ENCODE data around the gene NPM1.
"Not testable (repeated sequence)": the region's sequence is repeated elsewhere in the genome, so short reads cannot be mapped to it uniquely, and the experiment has no call there.

Gene NPM1

DNA sequence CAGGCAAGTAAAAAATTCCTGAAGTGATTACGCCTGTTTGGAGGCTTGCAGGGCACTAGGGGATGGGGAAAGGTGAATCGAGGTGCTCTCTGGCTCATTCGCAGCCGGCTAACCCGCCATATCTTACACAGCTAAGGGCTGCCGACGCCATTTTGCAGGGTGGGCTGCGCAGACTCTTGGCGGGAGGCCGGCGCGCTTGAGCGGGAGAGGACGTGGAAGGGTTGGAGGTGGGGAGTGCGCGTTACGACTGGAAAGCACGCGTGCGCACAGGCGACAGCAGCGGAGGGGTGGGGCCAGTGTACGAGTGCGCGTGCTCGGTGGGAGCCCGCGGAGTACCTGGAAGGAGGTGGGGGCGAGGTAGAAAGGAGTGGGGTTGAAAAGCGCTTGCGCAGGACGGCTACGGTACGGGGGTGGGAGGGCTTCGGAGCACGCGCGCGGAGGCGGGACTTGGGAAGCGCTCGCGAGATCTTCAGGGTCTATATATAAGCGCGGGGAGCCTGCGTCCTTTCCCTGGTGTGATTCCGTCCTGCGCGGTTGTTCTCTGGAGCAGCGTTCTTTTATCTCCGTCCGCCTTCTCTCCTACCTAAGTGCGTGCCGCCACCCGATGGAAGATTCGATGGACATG lies at the start of gene NPM1:
NPM1 (plus strand) TSS at position 505 of the 625 bp plus-strand sequence; CDS start at position 605, 100 bp downstream.
- DNase-seq: peak; percentile 99

- no peak for DNase-seq
Observed at GRCh38 chr5:171340042-171340441, 47.6 kb upstream of the NPM1 start.

- DNase-seq: no peak
Observed at GRCh38 chr5:171340491-171340890, 47.2 kb upstream of the NPM1 start.

GRCh38 chr5:171342362-171343111 lies 45.1 kb upstream of the NPM1 start:
- no peak for DNase-seq

DNA sequence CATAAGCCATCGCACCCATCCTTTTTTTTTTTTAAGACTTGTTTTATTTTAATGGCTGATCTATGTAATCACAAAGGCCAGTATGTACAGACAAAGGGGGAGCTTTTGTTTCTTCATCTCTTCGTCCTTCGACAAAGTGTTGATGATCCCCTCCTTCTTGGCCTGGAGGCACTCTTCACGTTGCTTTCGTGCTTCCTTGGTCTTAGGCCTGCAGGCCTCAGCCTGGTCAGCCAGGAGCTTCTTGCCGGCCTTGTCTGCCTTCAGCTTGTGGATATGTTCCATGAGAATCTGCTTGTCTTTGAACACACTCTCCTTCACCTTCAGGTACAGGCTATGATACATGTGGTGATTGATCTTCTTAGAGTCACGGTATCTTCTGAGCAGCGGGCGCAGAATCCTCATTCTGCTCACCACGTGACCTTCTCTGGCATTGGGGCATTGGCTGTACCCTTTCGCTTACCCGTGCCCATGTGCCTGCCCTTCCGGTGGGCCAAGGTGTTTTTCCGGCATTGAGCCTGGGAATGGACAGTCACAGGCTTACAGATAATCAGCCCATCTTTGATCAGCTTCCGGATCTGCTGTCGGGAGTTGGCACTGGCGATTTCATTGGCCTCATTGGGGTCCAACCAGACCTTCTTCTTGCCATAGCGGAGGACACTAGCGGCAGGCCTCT lies 42.6 kb upstream of the NPM1 start:
- no peak for DNase-seq

- DNase-seq: no peak
Observed at GRCh38 chr5:171351536-171352073, 36.0 kb upstream of the NPM1 start.

DNA sequence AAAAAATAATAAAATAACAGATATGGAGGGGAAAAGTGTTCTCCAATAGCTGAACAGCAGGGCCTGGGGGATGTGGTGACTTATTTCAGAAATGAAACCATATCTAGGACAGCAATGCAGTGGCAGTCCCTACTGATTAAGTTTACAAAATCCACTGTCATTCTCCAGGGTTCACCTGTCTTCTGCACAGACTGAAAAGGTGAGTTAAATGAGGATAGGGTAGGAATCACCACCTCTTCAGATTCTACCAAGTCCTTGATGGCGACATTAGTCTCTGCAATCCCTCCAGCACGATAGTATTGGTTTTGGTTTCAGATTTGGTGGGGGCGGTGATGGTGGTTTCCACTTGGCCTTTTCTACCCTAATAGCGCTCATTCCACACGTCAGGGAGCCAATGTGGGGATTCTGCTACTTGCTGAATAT lies 32.3 kb upstream of the NPM1 start:
- no peak for DNase-seq

- no peak for DNase-seq
Observed at GRCh38 chr5:171357843-171358242, 29.8 kb upstream of the NPM1 start.

- DNase-seq: not testable (repeated sequence)
Observed at GRCh38 chr5:171361151-171361550, 26.5 kb upstream of the NPM1 start.

GRCh38 chr5:171363249-171363648 lies 24.4 kb upstream of the NPM1 start:
- DNase-seq: not testable (repeated sequence)

DNA sequence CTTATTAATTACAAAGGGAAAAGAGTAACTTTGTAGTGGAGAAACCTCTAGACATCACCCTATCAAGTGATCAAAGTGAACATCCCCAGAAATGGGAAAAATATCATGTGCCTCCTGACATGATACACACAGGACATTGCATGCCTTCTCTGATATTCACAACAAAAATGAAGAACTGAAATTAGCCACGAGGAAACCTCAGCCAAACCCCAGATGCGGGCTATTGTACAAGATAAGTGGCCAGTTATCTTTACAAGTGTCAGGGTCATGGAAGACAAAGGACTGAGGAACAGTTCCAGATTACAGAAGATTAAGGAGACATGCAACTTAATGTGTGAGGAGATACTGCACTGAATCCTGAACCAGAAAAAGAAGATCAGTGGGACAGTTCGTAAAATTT lies 23.8 kb upstream of the NPM1 start:
- no peak for DNase-seq

DNA sequence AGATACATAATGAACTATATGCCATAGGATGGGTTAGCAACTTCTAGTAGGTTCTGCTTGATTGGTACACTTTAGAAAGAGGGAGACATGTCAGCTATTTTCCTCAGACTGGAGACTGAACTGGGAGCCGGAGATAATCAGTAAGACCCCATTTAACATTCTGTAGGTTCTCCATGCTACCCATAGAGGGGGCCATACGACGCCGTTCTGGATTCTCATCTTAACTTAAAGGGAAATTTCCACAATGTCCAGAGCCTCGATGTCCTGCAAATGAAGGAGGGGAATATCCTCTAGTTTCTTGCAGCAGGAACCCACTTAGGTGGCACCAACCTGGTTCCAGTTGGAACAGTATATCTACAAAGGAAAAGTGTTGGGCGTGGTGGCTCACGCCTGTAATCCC lies 22.3 kb upstream of the NPM1 start:
- no peak for DNase-seq

- DNase-seq: no peak
Observed at GRCh38 chr5:171366645-171367044, 21.0 kb upstream of the NPM1 start.

GRCh38 chr5:171367424-171368370 lies 20.0 kb upstream of the NPM1 start:
- DNase-seq: no peak

GRCh38 chr5:171369056-171369455 lies 18.6 kb upstream of the NPM1 start:
- DNase-seq: no peak

DNA sequence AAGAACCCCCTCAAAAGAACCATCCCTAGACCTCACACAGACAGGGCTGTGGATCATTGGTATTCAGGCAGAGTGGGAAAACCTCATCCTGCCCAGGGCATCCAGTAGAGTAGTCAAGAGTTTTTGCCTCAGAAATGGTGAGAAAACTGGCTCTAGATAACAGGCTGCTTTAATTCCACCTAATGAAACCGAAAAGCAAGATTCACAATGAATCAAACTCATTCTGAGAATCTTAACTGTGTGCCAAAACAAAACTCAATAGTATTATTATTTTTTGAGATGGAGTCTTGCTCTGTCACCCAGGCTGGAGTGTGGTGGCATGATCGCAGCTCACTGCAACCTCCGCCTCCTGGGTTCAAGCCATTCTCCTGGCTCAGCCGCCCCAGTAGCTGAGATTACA lies 17.8 kb upstream of the NPM1 start:
- no peak for DNase-seq

DNA sequence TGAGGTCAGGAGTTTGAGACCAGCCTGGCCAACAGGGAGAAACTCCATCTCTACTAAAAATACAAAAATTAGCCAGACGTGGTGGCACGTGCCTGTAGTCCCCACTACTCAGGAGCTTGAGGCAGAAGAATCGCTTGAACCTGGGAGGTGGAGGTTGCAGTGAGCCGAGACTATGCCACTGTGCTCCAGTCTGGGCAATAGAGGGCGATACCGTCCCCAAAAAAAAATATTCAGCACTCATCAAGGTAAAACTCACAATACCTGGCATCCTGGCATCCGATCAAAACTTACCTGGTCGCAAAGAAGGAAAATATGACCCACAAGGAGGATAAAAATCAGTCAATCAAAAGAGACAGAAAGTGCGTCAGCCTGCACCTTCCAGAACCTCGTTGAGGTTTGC lies 16.8 kb upstream of the NPM1 start:
- DNase-seq: not testable (repeated sequence)

DNA sequence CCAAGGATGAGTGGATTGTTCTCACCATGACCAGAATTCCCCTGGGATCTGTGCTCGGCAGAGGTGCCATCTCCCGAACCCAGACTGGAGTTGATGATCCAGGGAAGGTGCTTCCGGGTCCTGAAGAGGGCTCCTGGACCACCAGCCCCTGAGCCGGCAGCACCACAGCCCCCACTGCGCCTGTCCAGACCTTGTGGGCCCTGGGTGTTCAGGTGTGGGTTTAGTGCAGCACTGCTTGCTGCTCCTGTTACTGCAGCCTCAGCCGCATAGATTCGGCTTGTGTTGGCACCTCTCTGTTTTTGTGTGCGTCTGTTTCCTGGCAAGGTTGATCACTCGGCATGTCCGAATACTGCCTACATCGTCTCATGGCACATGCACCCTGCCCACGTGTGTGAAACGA lies 16.3 kb upstream of the NPM1 start:
- no peak for DNase-seq

GRCh38 chr5:171379961-171380360 lies 7.7 kb upstream of the NPM1 start:
- DNase-seq: no peak

- not testable (repeated sequence) for DNase-seq
Observed at GRCh38 chr5:171384416-171384815, 3.2 kb upstream of the NPM1 start.

DNA sequence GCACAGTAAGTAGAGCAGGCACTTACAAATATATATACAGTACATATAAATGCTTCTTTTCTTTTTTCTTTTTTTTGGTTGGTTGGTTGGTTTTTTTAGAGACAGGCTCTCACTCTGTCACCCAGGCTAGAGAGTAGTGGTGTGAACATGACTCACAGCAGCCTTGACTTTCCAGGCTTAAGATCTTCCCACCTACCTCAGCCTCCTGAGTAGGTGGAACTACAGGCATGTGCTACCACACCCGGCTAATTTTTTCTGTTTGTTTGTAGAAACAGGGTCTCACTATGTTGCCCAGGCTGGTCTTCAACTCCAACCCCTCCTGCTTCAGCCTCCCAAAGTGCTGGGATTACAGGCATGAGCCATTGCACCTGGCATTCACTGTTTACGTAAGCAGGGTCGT lies 2.6 kb upstream of the NPM1 start:
- DNase-seq: not testable (repeated sequence)

GRCh38 chr5:171386006-171386671 lies 1.5 kb upstream of the NPM1 start:
- DNase-seq: no peak

Measured in CD4-positive, alpha-beta T cell treated with Interferon gamma for 1 hour (primary cell).